Ovary (tissue), 3 donors: Measurements from ENCODE around the gene SLC38A10.

Experiments
- CTCF ChIP-seq, 3 donors: fragments of 450-650 bp in 2 of 3; fragments of 200-600 bp in 1 of 3; IDR thresholded peaks; one replicate each; pipeline versions ENCODE4 v1.5.1 to v1.8.0; 2016 to 2022; ENCODE audit warnings: antibody characterized with exemption in 3 of 3, mild to moderate bottlenecking in 1 of 3
- EP300 ChIP-seq: sonication (generic); formaldehyde crosslinking; IDR thresholded peaks from one replicate; pipeline ENCODE4 v1.6.1; 2017; ENCODE audit warnings: antibody characterized with exemption
- POLR2A ChIP-seq: fragments of 450-650 bp; IDR thresholded peaks from one replicate; pipeline ENCODE4 v1.6.1; 2017; ENCODE audit warnings: antibody characterized with exemption, mild to moderate bottlenecking, moderate library complexity
- donor health status: DM: no; HTN: no; CAD: no.

GRCh38 chr17:81282141-81282540, 13.0 kb downstream of the SLC38A10 start:
- TF ChIP-seq CTCF (IDR thresholded peaks at IDR 0.05) (no peak), EP300 (no peak), POLR2A (no peak)
